ENCODE measurements around the gene ART3. TPM values are rescaled to one million over a fixed set of nuclear protein-coding genes. Genes with fewer than 3 reads are reported as not detected.

The ART3 gene
- polyA plus RNA-seq, 1 of the 3 experiments (the other 2 are of a cell fraction), result not detected

GRCh38 chr4:76083386-76083988 lies 9.0 kb downstream of the ART3 start (continued):
- TF ChIP-seq ZBTB33 (IDR thresholded peaks at IDR 0.05; ENCODE audit: borderline replicate concordance, low read depth), result no peak
- no peak for TF ChIP-seq CTCF (IDR thresholded peaks at IDR 0.05)

GRCh38 chr4:76084542-76084941 lies 10.0 kb downstream of the ART3 start:
- no peak overlapping the region for H3K4me2 ChIP-seq
- no peaks in the 10 kb centered on the region for H3K9me2 ChIP-seq
- H3K27ac ChIP-seq (ENCODE audit: low read depth in 2 of 2, low read length in 1 of 2), result no peak overlapping the region
- no peaks in the 10 kb centered on the region for H3K9me3 ChIP-seq
- H3K79me2 ChIP-seq (ENCODE audit: insufficient read depth), result no peaks in the 10 kb centered on the region
- POLR2A ChIA-PET, result no interaction called here
- H3K4me1 ChIP-seq (ENCODE audit: control insufficient read depth in 1 of 2, insufficient read depth in 2 of 2, low read depth in 1 of 2, low read length in 1 of 2), result no peaks in the 10 kb centered on the region
- H2AFZ ChIP-seq (ENCODE audit: low read depth), result no peak overlapping the region
- TF ChIP-seq SMC3 (IDR thresholded peaks at IDR 0.05; ENCODE audit: low read depth, low read length) (no peak), REST (IDR thresholded peaks at IDR 0.05; ENCODE audit: low read depth, low read length) (no peak), USF2 (IDR thresholded peaks at IDR 0.05; ENCODE audit: borderline replicate concordance, low read depth, low read length) (no peak), USF1 (IDR thresholded peaks at IDR 0.05; ENCODE audit: borderline replicate concordance, low read depth) (no peak), MXI1 (IDR thresholded peaks at IDR 0.05; ENCODE audit: low read depth, low read length) (no peak), YY1 (IDR thresholded peaks at IDR 0.05; ENCODE audit: low read depth) (no peak), MAX (IDR thresholded peaks at IDR 0.05; ENCODE audit: low read depth) (no peak), TEAD4 (IDR thresholded peaks at IDR 0.05; ENCODE audit: borderline replicate concordance, insufficient read depth) (no peak), PBX3 (IDR thresholded peaks at IDR 0.05) (no peak), RAD21 (IDR thresholded peaks at IDR 0.05; ENCODE audit: low read length) (no peak), TAF1 (IDR thresholded peaks at IDR 0.05; ENCODE audit: borderline replicate concordance, low read depth, low read length) (no peak), MEF2A (IDR thresholded peaks at IDR 0.05; ENCODE audit: borderline replicate concordance, low read depth) (no peak), FOXJ3 (CRISPR knock-in tag; IDR thresholded peaks at IDR 0.05) (no peak), POLR2AphosphoS5 (IDR thresholded peaks at IDR 0.05; ENCODE audit: low read depth, low read length) (no peak), RCOR1 (IDR thresholded peaks at IDR 0.05; ENCODE audit: low read length) (no peak), FOSL2 (IDR thresholded peaks at IDR 0.05; ENCODE audit: borderline replicate concordance, low read depth) (no peak)
- no peaks in the 10 kb centered on the region; the same call in 1 of the 2 replicates for H3K27me3 ChIP-seq (ENCODE audit: insufficient read depth)
- H3F3A ChIP-seq (replicated peaks; ENCODE audit: insufficient read depth), result no peaks in the 10 kb centered on the region
- no peak for DNase-seq
- no peaks in the 10 kb centered on the region for H4K20me1 ChIP-seq (ENCODE audit: insufficient read depth)
- H3K9ac ChIP-seq, result no peak overlapping the region
- no peak overlapping the region for H3K4me3 ChIP-seq (ENCODE audit: low read depth in 2 of 2, low read length in 1 of 2)
- WGBS (ENCODE audit: low lambda C conversion rate), result 50% methylated on average over 1 of the region's 1 CpG
- H3K36me3 ChIP-seq (replicated peaks in 1 of 2; ENCODE audit: control insufficient read depth in 1 of 2, insufficient read depth in 2 of 2, low read length in 1 of 2), result no peaks in the 10 kb centered on the region
- CTCF ChIA-PET, result interaction anchor here (0.6 to 4.7 kb wide), 6 partner anchors 9 to 247 kb away, joined by 3 to 29 read pairs (median 6); no protein-coding TSS in a partner anchor

Measured in SK-N-SH (cell line).